K562 (cell line): ENCODE results near the gene FAM98C. TPM values are rescaled to one million over a fixed set of nuclear protein-coding genes. Genes with fewer than 3 reads are reported as not detected.

Source experiments
- CHD2 ChIP-seq: IDR thresholded peaks from 2 replicates; pipeline ENCODE4 v1.6.1; 2011; ENCODE audit warnings: low read depth, low read length
- CREBBP ChIP-seq: IDR thresholded peaks from one replicate; pipeline ENCODE4 v1.6.1; 2012; ENCODE audit warnings: low read depth, mild to moderate bottlenecking, control low read depth, inconsistent platforms, low read length
- FOXP4 ChIP-seq: sonication (generic); formaldehyde crosslinking; IDR thresholded peaks from 2 replicates; pipeline ENCODE4 v1.8.0; 2022; ENCODE audit warnings: mild to moderate bottlenecking, missing genetic modification reagents, borderline replicate concordance
- HNRNPH1 ChIP-seq: fragments of 200-400 bp; formaldehyde crosslinking; optimal IDR thresholded peaks from 2 replicates; pipeline ENCODE3; 2017; ENCODE audit warnings: low read depth, mild to moderate bottlenecking, low read length, moderate library complexity
- IRF9 ChIP-seq: fragments of 450-650 bp; IDR thresholded peaks from 2 replicates; pipeline ENCODE4 v1.6.1; 2016; ENCODE audit warnings: missing biosample characterization, missing genetic modification characterization
- MBD2 ChIP-seq: sonication (generic); IDR thresholded peaks from 2 replicates; pipeline ENCODE4 v1.6.1; 2016; ENCODE audit warnings: low read depth, borderline replicate concordance
- RBM22 ChIP-seq: fragments of 200-400 bp; formaldehyde crosslinking; IDR thresholded peaks from 2 replicates; pipeline ENCODE4 v1.6.1; 2018; ENCODE audit warnings: low read length, low read depth; ENCODE audit not compliant: poor library complexity, severe bottlenecking
- SMAD3 ChIP-seq: fragments of 450-650 bp; formaldehyde crosslinking; conservative IDR thresholded peaks from 2 replicates; pipeline ENCODE4 v1.4.0; 2020; ENCODE audit warnings: mild to moderate bottlenecking
- SP1 ChIP-seq: sonication (generic); formaldehyde crosslinking; IDR thresholded peaks from 2 replicates; pipeline ENCODE4 v1.8.1; 2022; ENCODE audit warnings: mild to moderate bottlenecking, missing genetic modification reagents
- TCFL5 ChIP-seq: fragments of 250-450 bp; sonication (Bioruptor Pico); conservative IDR thresholded peaks from 2 replicates; pipeline ENCODE4 v1.6.1; 2021; ENCODE audit warnings: mild to moderate bottlenecking, moderate library complexity, matching md5 sums
- U2AF2 ChIP-seq: fragments of 200-400 bp; formaldehyde crosslinking; optimal IDR thresholded peaks from 2 replicates; pipeline ENCODE3; 2017; ENCODE audit warnings: low read depth, mild to moderate bottlenecking, low read length
- ZFPM2 ChIP-seq: fragments of 250-450 bp; sonication (Bioruptor Pico); IDR thresholded peaks from 2 replicates; pipeline ENCODE4 v1.5.1; 2022; ENCODE audit warnings: mild to moderate bottlenecking
- ZNF354B ChIP-seq: fragments of 250-450 bp; sonication (Bioruptor Pico); IDR thresholded peaks from 2 replicates; pipeline ENCODE4 v1.4.0; 2020
- ZNF436 ChIP-seq: fragments of 250-450, 450-650 bp; sonication (Bioruptor Pico); formaldehyde crosslinking; IDR thresholded peaks from 2 replicates; pipeline ENCODE4 v1.7.0; 2020; ENCODE audit warnings: mild to moderate bottlenecking
- polyA plus RNA-seq, 8 experiments: library from polyadenylated mRNA; depleted of rRNA in 4 of 8; stranded (reverse) in 5 of 8; unstranded in 3 of 8; fragments of >200 nt; fragmentation: Nextera tagmentation in 2 of 8; fragmentation: Illumina TruSeq in 1 of 8; extraction: Ambion mirVana in 2 of 8; extraction: Trizol in 1 of 8; gene quantifications; 2 replicates each; pipeline versions ENCODE4 v1.2.1 to v1.2.3, GENCODE V29; 2011 to 2014; ENCODE audit warnings: inconsistent platforms in 1 of 8, missing spikeins in 1 of 8
- total RNA-seq, 7 experiments: library from RNA; depleted of rRNA in 6 of 7; stranded (reverse); fragments of >200 nt in 6 of 7; fragmentation: Illumina TruSeq in 2 of 7; extraction: Trizol in 2 of 7; gene quantifications; 2 replicates each; pipeline versions ENCODE4 v1.2.1 to v1.2.3, GENCODE V29; 2011 to 2021; ENCODE audit warnings: low replicate concordance in 1 of 7
- TF ChIP-seq, protein P1 (sequence below), 2 experiments: fragments of 250-450 bp in 1 of 2; fragments of 450-650 bp in 1 of 2; sonication (Bioruptor Pico) in 1 of 2; IDR thresholded peaks; 2 replicates each; pipeline versions ENCODE4 v1.6.1 to v1.8.0; 2016 to 2021; ENCODE audit warnings: mild to moderate bottlenecking in 2 of 2, moderate library complexity in 2 of 2, missing compliant biosample characterization in 1 of 2, missing genetic modification characterization in 1 of 2
- TF ChIP-seq, protein P2 (sequence below): fragments of 250-450 bp; sonication (Bioruptor Pico); IDR thresholded peaks from 2 replicates; pipeline ENCODE4 v1.4.0; 2020; ENCODE audit warnings: mild to moderate bottlenecking
- TF ChIP-seq, protein P3 (sequence below): sonication (generic); formaldehyde crosslinking; IDR thresholded peaks from 2 replicates; pipeline ENCODE4 v1.8.0; 2022; ENCODE audit warnings: missing genetic modification reagents, mild to moderate bottlenecking, borderline replicate concordance
- TF ChIP-seq, protein P4 (sequence below): fragments of 450-650 bp; formaldehyde crosslinking; IDR thresholded peaks from 2 replicates; pipeline ENCODE4 v1.4.0; 2020; ENCODE audit warnings: mild to moderate bottlenecking, mixed read lengths

The FAM98C gene
- total and polyA plus RNA-seq, 9 of the 15 experiments (the other 6 are each of a cell fraction or from before 2014, with no cell fraction given), result 1.7 to 43.8 (median 13.7) TPM

DNA sequence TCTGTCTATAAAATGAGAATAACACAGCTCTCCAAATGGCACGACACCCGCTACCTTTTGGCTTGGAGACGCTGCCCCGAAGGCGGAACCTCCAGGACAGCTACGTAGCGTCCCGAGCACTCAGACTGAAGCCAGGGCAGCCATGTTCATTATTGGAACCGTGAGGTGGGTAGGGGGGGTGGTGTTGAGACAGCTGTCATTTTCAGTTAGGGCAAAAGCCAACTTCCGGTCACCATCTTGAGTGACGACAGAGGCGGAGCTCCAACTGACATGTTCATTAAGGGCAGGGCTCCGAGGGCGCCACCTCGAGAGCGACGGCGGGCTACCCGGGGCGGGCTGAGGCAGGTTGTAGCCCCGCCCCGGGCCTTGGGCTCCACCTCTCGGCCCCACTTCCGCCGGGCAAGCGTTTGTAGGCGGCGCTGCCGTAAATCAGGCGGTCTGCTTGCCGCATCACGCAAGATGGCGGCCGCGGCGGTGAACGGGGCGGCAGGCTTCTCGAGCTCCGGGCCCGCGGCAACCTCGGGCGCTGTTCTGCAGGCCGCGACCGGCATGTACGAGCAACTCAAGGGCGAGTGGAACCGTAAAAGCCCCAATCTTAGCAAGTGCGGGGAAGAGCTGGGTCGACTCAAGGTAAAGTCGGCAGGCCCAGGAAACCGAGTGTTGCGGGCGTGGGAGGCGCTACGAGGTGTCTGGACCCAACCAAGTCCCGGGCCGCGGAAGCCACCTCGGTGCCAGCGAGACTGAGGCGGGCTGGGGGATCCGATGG is 28.4 kb upstream of the FAM98C start, which contains the start of gene PSMD8 (continued):
- TF ChIP-seq SP1 (CRISPR knock-in tag) (peak; percentile 85), SMAD3 (CRISPR knock-in tag) (no peak), TCFL5 (CRISPR knock-in tag) (no peak), FOXP4 (CRISPR knock-in tag) (peak; percentile 79; the same call in 1 of the 2 replicates), U2AF2 (no peak), ZNF354B (CRISPR knock-in tag) (no peak), CHD2 (no peak), ZFPM2 (CRISPR knock-in tag) (0 out of 2 replicates have a peak, but pooled peaks have one; percentile 12), ZNF436 (CRISPR knock-in tag) (no peak), CREBBP (no peak), IRF9 (no peak), RBM22 (no peak), HNRNPH1 (no peak), MBD2 (peak; percentile 70; the same call in 1 of the 2 replicates)
- TF ChIP-seq, protein P1, sequence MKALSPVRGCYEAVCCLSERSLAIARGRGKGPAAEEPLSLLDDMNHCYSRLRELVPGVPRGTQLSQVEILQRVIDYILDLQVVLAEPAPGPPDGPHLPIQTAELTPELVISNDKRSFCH (CRISPR knock-in tag; IDR thresholded peaks at IDR 0.05), result no peak
- TF ChIP-seq, protein P1 (tag; IDR thresholded peaks at IDR 0.05), result peak; percentile 78
- TF ChIP-seq, protein P2, sequence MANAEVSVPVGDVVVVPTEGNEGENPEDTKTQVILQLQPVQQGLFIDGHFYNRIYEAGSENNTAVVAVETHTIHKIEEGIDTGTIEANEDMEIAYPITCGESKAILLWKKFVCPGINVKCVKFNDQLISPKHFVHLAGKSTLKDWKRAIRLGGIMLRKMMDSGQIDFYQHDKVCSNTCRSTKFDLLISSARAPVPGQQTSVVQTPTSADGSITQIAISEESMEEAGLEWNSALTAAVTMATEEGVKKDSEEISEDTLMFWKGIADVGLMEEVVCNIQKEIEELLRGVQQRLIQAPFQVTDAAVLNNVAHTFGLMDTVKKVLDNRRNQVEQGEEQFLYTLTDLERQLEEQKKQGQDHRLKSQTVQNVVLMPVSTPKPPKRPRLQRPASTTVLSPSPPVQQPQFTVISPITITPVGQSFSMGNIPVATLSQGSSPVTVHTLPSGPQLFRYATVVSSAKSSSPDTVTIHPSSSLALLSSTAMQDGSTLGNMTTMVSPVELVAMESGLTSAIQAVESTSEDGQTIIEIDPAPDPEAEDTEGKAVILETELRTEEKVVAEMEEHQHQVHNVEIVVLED (CRISPR knock-in tag), result peak; percentile 89
- TF ChIP-seq, protein P3, sequence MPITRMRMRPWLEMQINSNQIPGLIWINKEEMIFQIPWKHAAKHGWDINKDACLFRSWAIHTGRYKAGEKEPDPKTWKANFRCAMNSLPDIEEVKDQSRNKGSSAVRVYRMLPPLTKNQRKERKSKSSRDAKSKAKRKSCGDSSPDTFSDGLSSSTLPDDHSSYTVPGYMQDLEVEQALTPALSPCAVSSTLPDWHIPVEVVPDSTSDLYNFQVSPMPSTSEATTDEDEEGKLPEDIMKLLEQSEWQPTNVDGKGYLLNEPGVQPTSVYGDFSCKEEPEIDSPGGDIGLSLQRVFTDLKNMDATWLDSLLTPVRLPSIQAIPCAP (CRISPR knock-in tag), result no peak
- TF ChIP-seq, protein P4, sequence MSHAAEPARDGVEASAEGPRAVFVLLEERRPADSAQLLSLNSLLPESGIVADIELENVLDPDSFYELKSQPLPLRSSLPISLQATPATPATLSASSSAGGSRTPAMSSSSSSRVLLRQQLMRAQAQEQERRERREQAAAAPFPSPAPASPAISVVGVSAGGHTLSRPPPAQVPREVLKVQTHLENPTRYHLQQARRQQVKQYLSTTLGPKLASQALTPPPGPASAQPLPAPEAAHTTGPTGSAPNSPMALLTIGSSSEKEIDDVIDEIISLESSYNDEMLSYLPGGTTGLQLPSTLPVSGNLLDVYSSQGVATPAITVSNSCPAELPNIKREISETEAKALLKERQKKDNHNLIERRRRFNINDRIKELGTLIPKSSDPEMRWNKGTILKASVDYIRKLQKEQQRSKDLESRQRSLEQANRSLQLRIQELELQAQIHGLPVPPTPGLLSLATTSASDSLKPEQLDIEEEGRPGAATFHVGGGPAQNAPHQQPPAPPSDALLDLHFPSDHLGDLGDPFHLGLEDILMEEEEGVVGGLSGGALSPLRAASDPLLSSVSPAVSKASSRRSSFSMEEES, result no peak
